Adrenal gland (tissue), 12 donors: ENCODE measurements around the gene UBASH3B. TPM values are rescaled to one million over a fixed set of nuclear protein-coding genes. Genes with fewer than 3 reads are reported as not detected.

Experiments
- DNase-seq, 7 donors: peaks; one replicate each; pipeline ENCODE4 v3.0.0-alpha.2; 2019 to 2020
- H3K27ac ChIP-seq, 5 donors: fragments of 200-600 bp; sonication (generic) in 4 of 5; 1 replicate in 3 of 5; 2 replicates in 2 of 5; pipeline versions ENCODE4 v1.5.1 to v1.8.0; 2016 to 2020; ENCODE audit warnings: mild to moderate bottlenecking in 1 of 5
- H3K27me3 ChIP-seq: fragments of 200-600 bp; 2 replicates; pipeline ENCODE4 v1.8.0; 2021
- H3K36me3 ChIP-seq, 2 donors: fragments of 200-600 bp; replicated peaks in 1 of 2; 1 replicate in 1 of 2; 2 replicates in 1 of 2; pipeline versions ENCODE4 v1.5.1 to v1.8.0; 2018 to 2022
- H3K4me1 ChIP-seq, 2 donors: fragments of 200-600 bp; replicated peaks in 1 of 2; 1 replicate in 1 of 2; 2 replicates in 1 of 2; pipeline versions ENCODE4 v1.5.1 to v1.8.0; 2018 to 2021
- H3K4me3 ChIP-seq, 4 donors: fragments of 200-600 bp; sonication (generic) in 3 of 4; one replicate each; pipeline ENCODE4 v1.5.1; 2016 to 2018
- H3K9me3 ChIP-seq, 3 donors: fragments of 200-600 bp; sonication (generic) in 1 of 3; replicated peaks in 1 of 3; 1 replicate in 2 of 3; 2 replicates in 1 of 3; pipeline versions ENCODE4 v1.5.1 to v1.8.0; 2016 to 2021
- CTCF ChIP-seq, 6 experiments: fragments of 450-650 bp in 4 of 6; fragments of 200-600 bp in 2 of 6; sonication (generic) in 1 of 6; IDR thresholded peaks; 1 replicate in 5 of 6; 2 replicates in 1 of 6; pipeline versions ENCODE4 v1.5.1 to v1.8.0; 2016 to 2021; ENCODE audit warnings: antibody characterized with exemption in 6 of 6, mild to moderate bottlenecking in 2 of 6, moderate library complexity in 1 of 6
- POLR2A ChIP-seq, 2 donors: fragments of 450-650 bp; IDR thresholded peaks; one replicate each; pipeline ENCODE4 v1.6.1; 2017; ENCODE audit warnings: antibody characterized with exemption in 2 of 2, mild to moderate bottlenecking in 2 of 2, moderate library complexity in 1 of 2
- WGBS, 4 donors: extraction: QIAGEN DNeasy Blood & Tissue Kit in 2 of 4; methylation state at CpG; one replicate each; pipeline versions ENCODE4 v1.1.5 to v1.1.7; 2013 to 2017; 5-methylcytosine and 5-hydroxymethylcytosine counted together
- intact Hi-C, 2 donors: fragments of 100-400 bp; cut with DNase I; formaldehyde crosslinking; loops; one replicate each; pipeline versions ENCODE4 v1.14.1 to v1.15.0; 2022 to 2023
- polyA plus RNA-seq, 3 donors: library from polyadenylated mRNA; stranded (reverse); fragments of 200-250 nt in 2 of 3; fragments of 350-450 nt in 1 of 3; fragmentation: Illumina TruSeq in 1 of 3; extraction: RNeasy Lipid Tissue Mini Kit (QIAGEN cat#74804) in 1 of 3; gene quantifications; one replicate each; pipeline ENCODE4 v1.2.3, GENCODE V29; 2013 to 2014
- total RNA-seq, 9 donors: library from RNA; depleted of rRNA in 4 of 9; stranded (reverse); fragments of >200 nt in 4 of 9; fragments of 120-200 nt in 1 of 9; fragmentation: NEBNext Ultra II Directional in 1 of 9; extraction: Animal tissue kit (Norgen Biotek cat#: 25700) in 1 of 9; gene quantifications; one replicate each; pipeline versions ENCODE4 v1.1.0 to v1.2.4, GENCODE V29; 2013 to 2023
- donor health status: healthy with polysubstance abuse.
- donor health status: Bipolar disorder and iron deficiency.
- donor health status: DM: yes; HTN: yes; CAD: no.
- donor health status: DM: no; HTN: no; CAD: no.
- donor health status: DM: no; HTN: no; CAD: no.
- donor health status: DM: yes; HTN: yes; CAD: no.

The UBASH3B gene
- total and polyA plus RNA-seq, 12 donors = 0.57 to 21.5 (median 5.6) TPM

GRCh38 chr11:122755409-122755808 lies 99.9 kb downstream of the UBASH3B start:
- DNase-seq = no peak
- H3K9me3 ChIP-seq = no peaks in the 10 kb centered on the region
- intact Hi-C loops = no loop called here
- WGBS, 4 donors = 64 to 77% (median 72%) methylated on average over 9 of the region's 9 CpGs
- no peak overlapping the region for H3K4me3 ChIP-seq
- no peaks in the 10 kb centered on the region for H3K36me3 ChIP-seq
- peaks cover 0 to 12% of the 10 kb centered on the region in 2 donors for H3K4me1 ChIP-seq
- no peaks in the 10 kb centered on the region for H3K27me3 ChIP-seq
- no peak for TF ChIP-seq POLR2A (IDR thresholded peaks at IDR 0.05)
- no peak for TF ChIP-seq CTCF (IDR thresholded peaks at IDR 0.05)
- H3K27ac ChIP-seq = no peak overlapping the region

GRCh38 chr11:122755941-122756340 lies 100.4 kb downstream of the UBASH3B start:
- 80 to 83% (median 81%) methylated on average over 5 of the region's 5 CpGs for WGBS, 4 donors
- no peak for DNase-seq
- TF ChIP-seq CTCF (IDR thresholded peaks at IDR 0.05) = no peak
- no peak for TF ChIP-seq POLR2A (IDR thresholded peaks at IDR 0.05)
- no peaks in the 10 kb centered on the region for H3K27me3 ChIP-seq
- H3K4me1 ChIP-seq = peaks cover 0 to 12% of the 10 kb centered on the region in 2 donors
- H3K9me3 ChIP-seq = no peaks in the 10 kb centered on the region
- H3K36me3 ChIP-seq = no peaks in the 10 kb centered on the region
- no peak overlapping the region for H3K4me3 ChIP-seq
- no peak overlapping the region for H3K27ac ChIP-seq
- intact Hi-C loops = no loop called here

DNA sequence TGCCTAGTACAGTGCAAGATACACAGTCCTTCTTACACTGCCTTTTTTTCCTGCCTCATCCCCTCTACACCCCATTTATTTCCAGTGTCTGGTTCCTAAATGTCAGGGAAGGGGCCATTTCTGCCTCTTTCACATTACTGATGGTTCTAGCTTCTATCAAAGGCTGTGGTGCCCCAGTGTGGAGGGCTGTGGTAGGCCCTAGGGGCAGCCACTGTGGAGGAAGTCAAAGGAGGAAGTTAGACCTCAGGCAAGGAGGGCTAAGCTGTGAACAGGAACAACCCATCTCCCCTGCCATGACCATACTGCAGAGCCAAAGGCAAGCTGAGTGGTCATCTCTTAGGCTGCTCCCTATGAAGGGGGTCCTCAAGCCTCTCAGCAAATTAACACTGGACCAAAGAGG lies 100.9 kb downstream of the UBASH3B start:
- Histone ChIP-seq H3K36me3 (no peaks in the 10 kb centered on the region), H3K9me3 (no peaks in the 10 kb centered on the region), H3K27me3 (no peaks in the 10 kb centered on the region), H3K4me3 (no peak overlapping the region), H3K4me1 (peaks cover 0 to 12% of the 10 kb centered on the region in 2 donors), H3K27ac (no peak overlapping the region)
- peak in 3 of 6 experiments; percentile 29 to 34 (median 30) for TF ChIP-seq CTCF (IDR thresholded peaks at IDR 0.05)
- TF ChIP-seq POLR2A (IDR thresholded peaks at IDR 0.05) = no peak
- peak in 6 of 7 donors; percentile 34 to 67 (median 47) for DNase-seq
- intact Hi-C loops = no loop called here

DNA sequence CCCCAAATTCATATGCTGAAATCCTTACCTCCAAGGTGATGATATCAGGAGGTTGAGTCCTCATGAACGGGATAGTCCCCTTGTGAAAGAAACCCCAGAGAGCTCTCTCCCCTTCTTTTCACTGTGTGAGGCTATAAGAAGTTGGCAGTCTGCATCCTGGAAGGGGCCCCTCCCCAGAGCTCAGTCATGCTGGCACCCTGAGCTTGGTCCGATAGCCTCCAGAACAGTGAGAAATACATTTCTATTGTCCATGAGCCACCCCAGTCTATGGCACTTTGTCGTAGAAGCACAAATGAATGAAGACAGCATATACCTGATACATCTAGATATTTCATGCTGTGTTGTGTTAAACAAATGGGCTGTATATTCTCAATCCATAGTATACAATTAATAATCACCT lies 101.7 kb downstream of the UBASH3B start:
- H3K27me3 ChIP-seq = no peaks in the 10 kb centered on the region
- peaks cover 0 to 12% of the 10 kb centered on the region in 2 donors for H3K4me1 ChIP-seq
- TF ChIP-seq CTCF (IDR thresholded peaks at IDR 0.05) (no peak), POLR2A (IDR thresholded peaks at IDR 0.05) (no peak)
- no peaks in the 10 kb centered on the region for H3K9me3 ChIP-seq
- H3K27ac ChIP-seq = no peak overlapping the region
- intact Hi-C loops = no loop called here
- DNase-seq = no peak
- WGBS, 4 donors = 90 to 100% (median 96%) methylated on average over 3 of the region's 3 CpGs
- no peaks in the 10 kb centered on the region for H3K36me3 ChIP-seq
- H3K4me3 ChIP-seq = no peak overlapping the region
